IPS-NIHi7 (cell line): ENCODE measurements around the gene PINK1.

Experiments used
- DNase-seq: peaks from one replicate; pipeline ENCODE4 v3.0.0; 2012; ENCODE audit warnings: mixed read lengths; ENCODE audit errors: extremely low spot score

Gene PINK1

GRCh38 chr1:20680269-20680668, 47.0 kb downstream of the PINK1 start:
- DNase-seq = no peak

GRCh38 chr1:20681999-20682398, 48.7 kb downstream of the PINK1 start:
- no peak for DNase-seq

GRCh38 chr1:20682571-20683236, 49.4 kb downstream of the PINK1 start:
- no peak for DNase-seq

GRCh38 chr1:20683614-20684013, 50.4 kb downstream of the PINK1 start:
- no peak for DNase-seq

GRCh38 chr1:20684050-20684620, 50.9 kb downstream of the PINK1 start:
- no peak for DNase-seq

GRCh38 chr1:20684651-20685050, 51.4 kb downstream of the PINK1 start:
- DNase-seq = no peak

- no peak for DNase-seq
These were observed 51.9 kb downstream of the PINK1 start for GRCh38 chr1:20685099-20685662.

GRCh38 chr1:20685741-20686140, 52.5 kb downstream of the PINK1 start:
- no peak for DNase-seq

- DNase-seq = no peak
These were observed 53.8 kb downstream of the PINK1 start for GRCh38 chr1:20686883-20687725.

- DNase-seq = no peak
These were observed 56.4 kb downstream of the PINK1 start for GRCh38 chr1:20689645-20690056.

- no peak for DNase-seq
These were observed 58.6 kb downstream of the PINK1 start for GRCh38 chr1:20691872-20692271.

- no peak for DNase-seq
These were observed 60.4 kb downstream of the PINK1 start for GRCh38 chr1:20693623-20694022.

- no peak for DNase-seq
These were observed 62.3 kb downstream of the PINK1 start for GRCh38 chr1:20695515-20695914.

- DNase-seq = peak; percentile 96
These were observed 63.4 kb downstream of the PINK1 start for GRCh38 chr1:20696397-20697333.

- no peak for DNase-seq
These were observed 64.3 kb downstream of the PINK1 start for GRCh38 chr1:20697563-20697962.

GRCh38 chr1:20698195-20698910, 65.1 kb downstream of the PINK1 start:
- no peak for DNase-seq

GRCh38 chr1:20699558-20699957, 66.3 kb downstream of the PINK1 start:
- no peak for DNase-seq

- DNase-seq = no peak
These were observed 67.5 kb downstream of the PINK1 start for GRCh38 chr1:20700636-20701215.
